ENCODE measurements around the gene NCOA3.

DNA sequence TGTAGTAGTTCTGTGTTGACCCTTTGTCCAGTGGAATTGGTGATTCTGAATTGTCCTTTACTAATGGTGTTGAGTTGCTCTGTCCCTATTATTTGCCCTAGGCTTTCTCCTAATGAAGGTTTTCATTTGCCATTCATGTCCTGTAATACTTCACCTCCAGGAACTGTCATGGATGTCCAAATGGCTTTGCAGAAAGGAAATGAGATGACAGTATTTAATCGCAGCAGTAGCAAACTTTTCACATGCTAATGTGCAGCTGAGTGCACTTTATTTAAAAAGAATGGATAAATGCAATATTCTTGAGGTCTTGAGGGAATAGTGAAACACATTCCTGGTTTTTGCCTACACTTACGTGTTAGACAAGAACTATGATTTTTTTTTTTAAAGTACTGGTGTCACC lies 152.2 kb downstream of the NCOA3 start:
- TF ChIP-seq POLR2A (IDR thresholded peaks at IDR 0.05) (no peak), EP300 (IDR thresholded peaks at IDR 0.05) (no peak), POLR2AphosphoS5 (IDR thresholded peaks at IDR 0.05) (no peak)
- TF ChIP-seq, protein P1, sequence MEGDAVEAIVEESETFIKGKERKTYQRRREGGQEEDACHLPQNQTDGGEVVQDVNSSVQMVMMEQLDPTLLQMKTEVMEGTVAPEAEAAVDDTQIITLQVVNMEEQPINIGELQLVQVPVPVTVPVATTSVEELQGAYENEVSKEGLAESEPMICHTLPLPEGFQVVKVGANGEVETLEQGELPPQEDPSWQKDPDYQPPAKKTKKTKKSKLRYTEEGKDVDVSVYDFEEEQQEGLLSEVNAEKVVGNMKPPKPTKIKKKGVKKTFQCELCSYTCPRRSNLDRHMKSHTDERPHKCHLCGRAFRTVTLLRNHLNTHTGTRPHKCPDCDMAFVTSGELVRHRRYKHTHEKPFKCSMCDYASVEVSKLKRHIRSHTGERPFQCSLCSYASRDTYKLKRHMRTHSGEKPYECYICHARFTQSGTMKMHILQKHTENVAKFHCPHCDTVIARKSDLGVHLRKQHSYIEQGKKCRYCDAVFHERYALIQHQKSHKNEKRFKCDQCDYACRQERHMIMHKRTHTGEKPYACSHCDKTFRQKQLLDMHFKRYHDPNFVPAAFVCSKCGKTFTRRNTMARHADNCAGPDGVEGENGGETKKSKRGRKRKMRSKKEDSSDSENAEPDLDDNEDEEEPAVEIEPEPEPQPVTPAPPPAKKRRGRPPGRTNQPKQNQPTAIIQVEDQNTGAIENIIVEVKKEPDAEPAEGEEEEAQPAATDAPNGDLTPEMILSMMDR (IDR thresholded peaks at IDR 0.05): no peak
